Skin epidermis (tissue), 12 donors: ENCODE measurements around the gene MSI2.

Experiments
- H3K27ac ChIP-seq, 21 experiments: fragments of 200-600 bp; sonication (generic) in 11 of 21; one replicate each; pipeline ENCODE4 v1.5.0; 2020; ENCODE audit warnings: mild to moderate bottlenecking in 3 of 21, inconsistent platforms in 2 of 21, moderate library complexity in 2 of 21
- H3K4me3 ChIP-seq, 7 experiments: fragments of 200-600 bp; sonication (generic) in 2 of 7; one replicate each; pipeline ENCODE4 v1.5.0; 2020; ENCODE audit warnings: inconsistent platforms in 2 of 7, mild to moderate bottlenecking in 2 of 7, moderate library complexity in 1 of 7

The MSI2 gene

DNA sequence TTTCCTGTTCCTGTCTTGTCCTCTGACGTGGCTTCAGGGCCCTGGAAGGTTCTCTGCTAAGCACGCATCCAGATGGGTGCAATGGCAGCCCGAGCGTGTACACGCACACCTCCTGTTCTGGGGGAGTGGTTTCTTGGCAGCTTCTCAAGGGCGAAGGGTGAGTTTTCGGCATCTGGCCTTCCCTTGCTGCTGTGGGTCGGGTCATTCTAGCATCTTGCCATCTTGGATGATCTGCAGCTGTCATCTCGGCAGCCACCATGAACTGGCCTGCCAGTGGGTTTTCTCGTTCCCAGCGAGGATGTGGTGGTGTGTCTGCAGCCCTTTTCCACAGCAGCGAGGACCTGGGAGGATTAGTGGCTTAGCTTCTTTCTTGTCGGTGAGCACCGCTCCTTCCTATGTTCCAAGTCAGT, 10.6 kb downstream of the MSI2 start:
- Histone ChIP-seq H3K27ac (no peak overlapping the region), H3K4me3 (no peak overlapping the region)

DNA sequence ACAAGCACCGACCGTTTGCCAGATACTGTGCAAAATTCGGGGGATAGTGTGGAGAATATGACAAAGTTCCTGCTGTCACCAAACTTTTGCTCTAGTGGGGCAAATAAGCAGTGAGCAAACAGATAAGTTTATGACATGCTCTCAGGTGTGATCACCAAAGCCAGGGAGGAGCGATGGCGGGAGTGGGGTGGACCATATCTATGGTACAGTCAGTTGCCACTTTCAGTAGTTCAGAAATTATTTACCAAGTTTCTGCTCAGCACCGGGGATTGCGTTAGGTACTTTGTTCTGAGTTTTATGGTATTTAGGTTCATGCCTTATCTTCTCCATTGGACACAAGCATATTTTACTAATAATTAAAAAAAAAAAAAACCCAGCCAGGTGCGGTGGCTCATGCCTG, 11.9 kb downstream of the MSI2 start:
- H3K4me3 ChIP-seq = no peak overlapping the region
- H3K27ac ChIP-seq = no peak overlapping the region

DNA sequence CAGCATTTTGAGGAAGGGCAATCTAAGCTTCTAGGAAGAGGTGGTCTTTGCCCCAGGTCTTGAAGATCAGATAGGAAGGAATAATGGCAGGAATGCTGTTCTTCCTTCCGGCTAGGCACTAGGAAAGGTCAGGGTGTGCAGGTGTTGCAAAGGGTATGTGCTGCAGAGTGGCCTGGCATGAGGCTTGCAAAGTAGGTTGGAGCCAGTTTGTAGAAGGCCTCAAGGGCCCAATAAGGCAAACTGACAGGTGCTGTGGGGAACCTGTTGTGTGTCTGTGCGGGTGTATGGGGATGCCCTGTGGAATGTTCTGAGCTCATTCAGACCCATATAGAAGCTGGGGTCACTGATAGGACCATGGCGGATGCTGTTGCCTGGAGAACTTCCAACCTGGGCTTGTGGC, 12.7 kb downstream of the MSI2 start:
- H3K4me3 ChIP-seq = no peak overlapping the region
- H3K27ac ChIP-seq = no peak overlapping the region

DNA sequence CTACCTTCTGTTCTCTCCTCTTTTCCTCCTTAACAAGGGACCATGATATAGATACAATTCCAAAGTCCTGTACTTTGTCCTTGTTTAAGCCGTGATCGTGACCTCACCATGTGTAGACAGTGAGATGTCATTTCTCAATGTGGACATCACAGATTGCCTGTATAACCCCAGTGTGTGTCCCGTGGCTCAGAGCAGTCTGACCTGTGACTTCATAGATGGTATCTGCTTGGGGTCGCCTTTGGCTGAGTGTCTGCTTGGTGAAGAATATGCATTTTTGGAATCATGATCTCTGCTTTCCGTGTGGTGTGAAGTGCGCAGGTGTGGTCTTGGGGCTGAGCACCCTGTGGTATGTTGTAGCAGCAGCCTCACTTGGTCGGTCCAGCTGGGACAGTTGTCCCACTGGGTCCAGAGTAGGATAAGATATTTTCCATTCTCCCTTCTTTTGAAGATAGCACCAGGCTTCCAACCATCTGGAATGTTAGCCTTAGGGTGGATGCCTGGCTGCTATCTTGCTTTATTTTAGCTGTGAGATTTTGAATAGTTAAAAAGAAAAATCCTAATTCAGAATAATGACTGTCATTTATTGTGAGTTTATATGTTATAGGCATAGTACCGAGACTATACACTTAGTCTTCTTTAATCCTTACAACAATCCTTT, 13.4 kb downstream of the MSI2 start:
- H3K27ac ChIP-seq = no peak overlapping the region
- no peak overlapping the region for H3K4me3 ChIP-seq

DNA sequence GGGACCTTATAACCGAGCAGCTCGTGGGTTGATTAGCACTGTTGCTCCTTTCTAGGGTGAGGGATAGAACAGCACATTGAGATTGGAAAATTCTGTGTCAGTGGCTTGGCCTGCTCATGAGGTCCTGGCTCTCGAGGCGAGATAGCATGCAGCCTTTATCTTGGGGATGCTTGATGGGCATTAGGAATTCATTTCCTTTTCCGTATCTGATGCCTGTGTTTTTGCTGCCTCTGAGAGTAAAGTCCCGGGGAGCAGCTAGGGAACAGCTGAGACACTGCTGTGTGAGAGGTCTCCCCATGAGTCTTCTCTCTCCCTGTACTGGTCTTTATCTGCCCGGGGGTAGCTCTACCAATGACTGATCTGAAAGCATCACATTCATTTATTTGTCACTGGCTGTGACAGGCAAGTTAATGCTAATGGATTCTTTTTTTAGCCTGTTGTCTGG, 14.5 kb downstream of the MSI2 start:
- no peak overlapping the region for H3K27ac ChIP-seq
- no peak overlapping the region for H3K4me3 ChIP-seq

DNA sequence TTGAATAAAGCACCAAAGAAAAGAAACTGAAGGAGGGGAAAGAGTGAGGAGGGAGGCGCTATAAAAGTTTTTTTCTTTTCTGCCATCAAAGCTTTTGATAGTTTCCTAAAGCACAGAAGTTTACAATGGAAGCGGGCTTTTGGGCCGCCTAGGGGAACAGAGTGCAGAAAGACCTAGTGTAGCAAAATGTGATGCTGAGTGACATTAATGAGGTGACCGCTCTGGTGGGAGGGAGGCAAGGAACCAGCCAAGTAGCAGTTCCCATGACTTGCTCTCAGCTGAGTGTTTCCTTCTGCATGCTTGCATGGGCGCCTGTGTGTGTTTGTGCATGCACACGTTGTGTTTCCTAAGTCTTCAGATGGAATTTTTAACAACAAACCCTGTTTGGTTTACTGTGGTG, 15.5 kb downstream of the MSI2 start:
- Histone ChIP-seq H3K27ac (no peak overlapping the region), H3K4me3 (no peak overlapping the region)

DNA sequence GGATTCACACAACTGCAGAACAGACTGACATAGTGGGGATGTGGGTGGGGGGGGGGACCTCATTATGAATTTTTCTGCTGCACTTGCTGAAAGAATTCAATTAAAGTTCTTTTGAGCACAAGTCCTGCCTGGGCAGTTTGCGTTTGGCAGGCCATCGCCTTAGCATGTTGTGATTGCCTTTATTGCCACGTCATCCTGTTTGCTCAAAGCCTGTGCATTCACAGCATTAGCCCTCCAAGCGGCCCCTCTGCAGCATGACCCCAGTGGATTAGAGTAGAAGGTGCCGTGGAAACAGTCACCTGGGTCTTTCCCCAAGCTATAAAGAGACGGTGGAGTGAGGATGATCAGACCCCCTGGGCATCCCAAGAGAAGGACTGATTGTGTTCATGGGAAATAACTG, 17.2 kb downstream of the MSI2 start:
- H3K4me3 ChIP-seq = no peak overlapping the region
- H3K27ac ChIP-seq = no peak overlapping the region

DNA sequence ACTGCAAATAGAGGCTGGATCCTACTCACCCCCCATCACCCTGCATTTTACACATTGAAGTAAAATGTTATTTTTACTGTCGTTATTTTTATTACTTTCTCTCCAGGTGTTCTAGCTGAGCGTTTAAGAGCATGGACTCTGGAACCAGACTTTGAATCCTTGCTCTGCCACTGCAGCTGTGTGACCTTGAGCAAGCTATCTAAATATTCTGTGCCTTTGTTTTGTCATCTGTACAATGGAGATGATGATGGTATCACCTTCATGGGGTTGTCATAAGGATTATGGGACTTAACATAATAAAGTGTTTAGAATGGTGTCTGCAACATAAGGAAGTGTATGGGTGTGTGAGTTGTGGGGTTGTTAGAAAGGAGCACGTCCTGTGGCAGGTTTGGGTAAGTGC, 17.8 kb downstream of the MSI2 start:
- H3K4me3 ChIP-seq = no peak overlapping the region
- H3K27ac ChIP-seq = no peak overlapping the region

DNA sequence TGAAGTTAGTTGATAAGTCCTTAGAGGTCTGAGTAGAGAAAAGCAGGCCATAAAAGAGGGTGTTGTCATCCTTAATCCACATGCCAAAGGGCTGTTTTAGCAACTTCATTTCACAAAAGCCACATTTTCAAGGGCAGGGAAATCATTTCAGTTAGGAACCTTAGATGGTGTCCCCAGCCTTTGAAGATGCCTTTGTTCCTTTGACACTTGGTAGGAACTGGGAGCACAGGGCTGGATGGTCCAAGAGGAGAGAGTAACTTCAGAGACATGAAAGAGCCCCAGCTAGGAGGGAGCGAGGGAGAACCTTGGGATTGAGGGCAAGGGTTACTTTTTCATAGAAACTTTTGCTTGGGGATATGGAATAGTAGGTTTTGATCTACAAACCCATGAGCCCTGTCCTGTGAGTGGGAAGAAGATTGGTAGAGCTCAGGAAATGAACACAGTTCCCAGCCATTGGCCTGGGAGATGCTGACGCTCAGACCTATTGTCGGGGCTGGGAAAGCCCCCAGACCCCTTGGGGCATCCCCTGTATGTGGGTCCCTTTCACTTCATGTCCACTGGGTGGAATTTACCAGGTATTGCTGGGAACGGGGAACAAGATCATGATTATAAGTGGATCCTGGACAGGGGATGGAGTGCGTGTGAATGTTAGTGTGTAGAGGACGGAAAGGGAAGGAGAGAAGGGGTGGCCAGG, 18.9 kb downstream of the MSI2 start:
- no peak overlapping the region for H3K27ac ChIP-seq
- no peak overlapping the region for H3K4me3 ChIP-seq

DNA sequence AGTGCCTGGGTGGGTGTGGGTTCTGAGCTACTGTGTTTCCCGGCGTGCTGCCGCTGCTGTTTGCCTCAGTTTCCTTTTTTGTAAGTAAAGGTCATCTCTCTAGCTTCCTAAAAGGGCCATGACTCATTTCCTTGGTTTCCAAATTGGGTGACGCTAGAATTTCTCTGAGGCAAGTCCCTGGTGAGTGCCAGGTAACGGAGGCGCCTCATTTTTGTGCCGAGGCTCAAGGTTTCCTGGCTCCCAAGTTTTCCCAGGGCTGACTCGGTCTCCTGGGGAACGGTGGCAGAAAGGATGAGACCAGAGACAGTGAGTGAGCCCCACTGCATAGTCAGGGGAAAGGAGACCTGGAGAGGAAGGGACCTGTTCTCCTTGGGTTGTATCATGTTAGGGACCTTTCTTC, 20.3 kb downstream of the MSI2 start:
- no peak overlapping the region for H3K4me3 ChIP-seq
- H3K27ac ChIP-seq = no peak overlapping the region

DNA sequence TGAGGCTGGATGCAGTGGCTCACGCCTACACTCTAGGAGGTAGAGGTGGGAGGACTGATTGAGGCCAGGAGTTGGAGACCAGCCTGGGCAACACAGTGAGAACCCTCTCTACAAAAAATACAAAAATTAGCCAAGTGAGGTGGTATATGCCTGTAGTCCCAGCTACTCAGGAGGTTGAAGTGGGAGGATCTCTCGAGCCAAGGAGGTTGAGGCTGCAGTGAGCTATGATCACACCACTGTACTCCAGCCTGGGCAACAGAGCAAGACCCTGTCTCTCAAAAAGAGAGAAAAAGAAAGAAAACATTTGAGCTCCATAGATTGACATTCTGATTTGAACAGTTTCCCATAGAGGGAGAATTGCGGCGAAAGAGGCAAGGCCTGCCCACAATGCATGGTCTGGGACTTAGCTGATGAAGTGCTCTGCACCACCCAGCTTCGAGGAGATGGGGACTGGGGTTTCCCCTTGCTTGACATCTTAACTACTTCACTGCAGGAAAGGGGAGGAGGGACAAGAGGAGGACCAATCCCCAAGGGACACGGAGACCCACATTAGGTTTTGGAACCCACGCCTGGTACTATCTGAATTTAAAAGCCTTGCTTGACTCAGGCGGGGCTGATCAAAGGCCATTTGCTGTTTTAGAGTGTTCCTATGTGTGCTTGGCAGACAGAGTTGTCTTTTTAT, 21.7 kb downstream of the MSI2 start:
- no peak overlapping the region for H3K27ac ChIP-seq
- no peak overlapping the region for H3K4me3 ChIP-seq

DNA sequence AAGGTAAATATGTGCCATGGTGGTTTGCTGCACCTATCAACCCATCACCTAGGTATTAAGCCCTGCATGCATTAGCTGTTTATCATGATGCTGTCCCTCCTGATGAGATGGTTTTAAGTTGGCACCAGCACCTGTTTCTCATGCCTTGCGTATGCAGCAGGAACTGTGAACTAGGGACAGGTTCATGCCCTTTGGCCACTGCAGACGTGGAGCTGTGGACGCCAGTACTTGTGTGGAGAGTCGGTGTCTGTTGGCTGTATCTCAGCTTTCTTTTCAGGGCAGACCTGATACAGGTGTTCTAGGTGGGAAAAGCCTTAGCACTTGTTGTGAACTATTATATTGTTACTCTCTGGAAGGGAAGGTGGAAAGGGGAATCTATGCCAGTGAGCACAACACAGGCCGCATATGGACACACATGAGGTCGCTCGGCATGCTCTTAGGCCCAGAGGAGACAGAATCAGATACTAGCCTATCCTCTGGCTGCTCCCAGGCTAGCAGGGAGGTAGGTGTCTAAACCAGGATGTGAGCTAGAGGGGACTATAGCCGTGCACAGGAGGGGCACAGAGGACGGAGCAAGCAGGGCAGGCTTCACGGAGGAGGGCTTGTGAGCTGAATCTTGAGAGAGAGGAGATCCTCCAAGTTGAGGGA, 22.5 kb downstream of the MSI2 start:
- no peak overlapping the region for H3K4me3 ChIP-seq
- H3K27ac ChIP-seq = no peak overlapping the region

DNA sequence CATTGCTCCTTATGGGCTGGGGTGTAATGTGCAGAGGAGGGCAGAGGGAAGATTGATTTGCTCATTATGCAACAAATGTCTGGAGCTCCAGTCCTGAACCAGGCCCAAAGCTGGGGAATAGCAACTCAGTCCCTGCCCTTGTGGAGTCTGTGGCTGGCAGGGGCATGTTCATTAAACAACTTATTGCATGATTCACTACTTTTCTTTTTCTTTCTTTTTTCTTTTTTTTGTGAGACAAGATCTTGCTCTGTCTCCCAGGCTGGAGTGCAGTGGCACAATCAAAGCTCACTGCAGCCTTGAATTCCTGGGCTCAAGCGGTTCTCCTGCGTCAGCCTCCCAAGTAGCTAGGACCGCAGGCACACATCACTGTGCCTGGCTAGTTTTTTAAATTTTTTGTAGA, 23.1 kb downstream of the MSI2 start:
- Histone ChIP-seq H3K27ac (no peak overlapping the region), H3K4me3 (no peak overlapping the region)

DNA sequence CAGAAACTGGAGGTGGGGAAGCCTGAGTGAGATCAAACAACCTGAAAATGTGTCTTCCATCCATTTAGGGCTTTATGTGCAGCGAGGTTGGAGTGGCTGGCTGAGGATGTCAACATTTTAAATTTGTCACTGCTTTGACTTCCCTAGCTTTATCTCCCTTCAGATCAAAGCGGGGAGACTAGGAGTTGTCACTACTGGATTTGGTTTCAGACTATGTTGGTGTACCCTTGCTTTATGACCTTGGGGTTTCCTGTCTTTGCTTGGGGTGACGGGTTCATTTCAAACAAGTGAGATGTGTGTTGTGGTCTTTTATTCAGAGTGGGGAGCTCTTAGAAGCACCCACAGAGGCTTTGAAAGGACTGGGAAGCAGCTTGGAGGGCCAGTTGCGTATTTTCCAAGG, 25.6 kb downstream of the MSI2 start:
- H3K27ac ChIP-seq = no peak overlapping the region
- H3K4me3 ChIP-seq = no peak overlapping the region

DNA sequence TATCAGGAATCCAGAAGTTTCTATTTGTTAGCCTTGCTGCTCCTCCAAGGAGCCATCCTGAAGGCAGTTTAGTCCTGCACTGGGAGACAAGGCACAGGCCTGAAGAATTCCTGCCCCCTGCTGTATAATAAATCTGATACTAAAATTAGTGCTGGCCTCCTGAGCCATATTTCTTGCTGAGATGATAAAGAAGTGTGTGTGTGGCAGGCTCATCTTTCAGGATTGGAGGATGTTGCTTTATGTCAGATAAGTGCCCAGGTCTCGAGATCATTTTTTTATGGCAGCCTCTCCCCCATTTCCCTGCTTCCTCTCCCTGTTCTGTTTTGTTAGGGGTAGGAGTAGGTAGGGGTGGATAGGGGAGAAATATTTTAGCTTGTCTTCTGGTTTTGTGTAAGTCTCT, 26.0 kb downstream of the MSI2 start:
- Histone ChIP-seq H3K27ac (no peak overlapping the region), H3K4me3 (no peak overlapping the region)

DNA sequence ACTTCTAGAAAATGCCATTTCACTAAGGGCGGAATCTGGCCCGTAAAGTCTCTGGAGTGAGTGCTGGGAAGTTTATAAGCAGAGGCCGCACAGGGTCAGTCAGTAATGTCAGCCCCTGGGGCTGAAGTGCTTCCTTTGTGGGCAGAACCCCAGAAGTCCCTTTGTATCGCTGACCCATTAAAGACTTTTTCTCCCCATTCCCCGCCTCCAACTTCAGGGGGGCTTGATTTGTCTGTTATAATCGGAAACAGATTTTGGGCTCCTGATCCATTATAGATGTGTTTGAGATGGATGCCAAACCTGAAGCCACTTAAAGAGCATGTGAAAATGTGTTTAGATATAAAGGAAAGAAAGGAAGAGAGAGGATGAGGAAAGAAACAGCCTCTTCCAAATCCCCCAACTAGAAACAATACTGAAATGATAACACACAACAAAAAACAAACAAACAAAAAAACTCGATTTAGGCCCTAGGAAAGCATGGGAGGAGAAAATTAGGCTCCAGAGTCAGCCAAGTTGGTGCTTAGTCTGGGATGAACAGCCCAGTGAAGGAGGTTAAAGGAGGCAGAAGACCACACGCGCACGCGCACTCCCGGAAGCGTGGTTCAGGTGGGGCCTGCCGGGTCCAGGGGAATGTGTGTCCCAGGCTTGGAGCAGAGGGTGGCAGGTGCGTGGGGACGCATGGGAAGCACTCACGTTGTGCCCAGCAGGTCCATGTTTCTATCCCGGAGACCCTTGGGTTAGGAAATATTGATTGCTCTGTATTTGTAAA, 27.1 kb downstream of the MSI2 start:
- no peak overlapping the region for H3K4me3 ChIP-seq
- no peak overlapping the region for H3K27ac ChIP-seq

DNA sequence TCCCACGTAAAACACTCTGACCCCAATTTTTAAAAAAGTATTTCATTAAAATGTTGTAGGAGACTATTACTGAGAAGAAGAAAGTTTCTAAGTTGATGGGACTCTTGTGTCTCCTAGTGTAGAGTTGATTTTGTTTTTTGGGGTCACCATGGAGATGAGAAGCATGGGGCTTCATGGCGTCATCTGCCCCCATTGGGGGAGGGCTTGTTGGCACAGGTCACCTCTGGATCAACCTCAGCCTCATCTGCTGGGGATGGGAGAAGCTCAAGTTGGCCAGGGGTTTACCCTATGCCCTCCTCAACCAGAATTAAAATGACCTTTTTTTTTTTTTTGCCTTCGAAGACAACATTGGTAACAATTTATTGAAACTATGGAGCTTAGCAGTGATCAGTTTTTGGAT, 28.3 kb downstream of the MSI2 start:
- no peak overlapping the region for H3K4me3 ChIP-seq
- no peak overlapping the region for H3K27ac ChIP-seq

DNA sequence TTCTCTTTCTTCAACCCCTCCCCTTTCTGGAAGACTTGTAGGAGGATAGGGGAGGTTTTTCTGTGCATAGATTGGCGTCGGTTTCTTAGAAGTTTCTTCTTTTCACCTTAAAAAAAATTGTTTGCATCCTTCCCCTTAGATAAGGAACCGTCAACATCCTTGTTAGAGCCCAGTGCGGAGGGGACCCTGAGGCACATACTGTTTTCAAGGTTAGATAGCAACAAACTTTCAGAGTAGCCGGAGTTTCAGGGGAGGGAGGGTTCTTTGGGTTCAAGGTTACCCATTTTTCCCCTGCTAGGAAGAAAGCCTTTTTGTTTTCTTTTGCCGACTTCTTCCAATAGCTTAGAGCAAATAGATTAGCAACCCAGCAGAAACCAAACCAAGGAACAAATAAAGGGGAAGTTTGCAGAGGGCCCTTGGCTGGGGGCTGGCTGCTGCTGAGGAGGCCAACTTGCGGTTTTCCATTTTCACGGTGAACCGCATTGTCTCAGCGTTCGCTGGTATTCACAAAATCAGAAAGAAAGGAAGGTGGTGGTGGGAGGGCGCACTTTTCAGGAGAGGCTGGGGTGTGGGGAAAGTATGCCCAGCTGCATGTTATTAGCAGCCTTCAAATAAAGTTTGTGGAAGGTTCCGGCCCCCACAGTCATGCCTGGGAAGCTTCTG, 28.8 kb downstream of the MSI2 start:
- no peak overlapping the region for H3K27ac ChIP-seq

DNA sequence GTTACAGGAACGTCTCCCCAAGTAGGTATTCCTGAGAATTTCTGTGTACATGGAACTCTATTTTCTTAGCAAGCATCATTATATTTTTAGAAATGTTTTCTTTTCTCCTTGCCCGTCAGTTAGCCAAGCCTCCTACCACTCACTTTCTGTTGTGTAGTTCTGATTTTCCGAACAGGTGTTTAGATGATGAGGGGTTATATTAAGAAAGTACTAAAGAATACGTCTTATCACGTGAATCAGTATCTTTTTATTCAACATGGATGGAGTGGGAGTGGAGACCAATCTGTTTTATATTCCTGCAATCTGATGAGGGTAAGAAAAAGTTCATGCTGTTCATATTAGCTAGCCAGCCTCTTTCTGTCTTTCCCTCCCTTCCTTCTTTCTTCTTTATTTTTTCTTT, 29.4 kb downstream of the MSI2 start:
- no peak overlapping the region for H3K4me3 ChIP-seq
- H3K27ac ChIP-seq = no peak overlapping the region

More for the DNA sequence above, 28.8 kb downstream of the MSI2 start:
- H3K4me3 ChIP-seq = no peak overlapping the region
